Stimulated activated CD4-positive, alpha-beta T cell treated with anti-CD3 and anti-CD28 coated beads, Interleukin-12 subunit alpha, Interleukin-12 subunit beta, amount 100 ng/mL, for 4 hours (primary cell): Measurements from ENCODE around the gene ABCD1.

Experiments
- DNase-seq: peaks from one replicate; pipeline ENCODE4 v3.0.0-alpha.2; 2020

Gene ABCD1

DNA sequence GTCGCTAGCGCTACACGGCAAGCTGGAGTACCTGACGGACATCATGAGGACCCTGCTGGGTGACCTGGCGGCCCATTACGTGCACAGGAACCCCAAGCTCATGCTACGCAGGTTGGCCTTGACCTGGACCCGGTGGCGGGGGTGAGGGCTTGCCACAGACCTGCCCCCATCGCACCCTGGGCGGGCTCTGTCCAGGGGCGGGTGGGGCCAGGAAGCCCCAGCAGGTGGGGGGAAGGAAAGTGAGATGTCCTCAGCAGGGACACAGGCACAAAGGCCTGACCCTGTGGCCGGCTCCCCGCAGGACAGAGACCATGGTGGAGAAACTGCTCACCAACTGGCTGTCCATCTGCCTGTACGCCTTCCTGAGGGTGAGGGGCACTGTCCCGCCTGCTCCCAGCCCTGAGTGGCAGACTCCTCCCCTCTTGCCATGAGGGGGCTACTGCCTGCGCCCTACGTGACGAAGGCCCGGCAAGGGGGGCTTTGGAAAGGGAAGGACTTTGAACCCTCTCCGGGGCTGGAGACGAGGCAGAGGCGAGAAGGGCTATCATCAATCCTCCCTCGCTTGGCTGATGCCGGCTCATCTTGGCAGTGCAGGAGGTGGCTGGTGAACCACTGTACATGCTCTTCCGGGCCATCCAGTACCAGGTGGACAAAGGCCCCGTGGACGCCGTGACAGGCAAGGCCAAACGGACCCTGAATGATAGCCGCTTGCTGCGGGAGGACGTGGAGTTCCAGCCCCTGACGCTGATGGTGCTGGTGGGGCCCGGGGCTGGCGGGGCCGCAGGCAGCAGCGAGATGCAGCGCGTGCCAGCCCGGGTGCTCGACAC lies 50.9 kb downstream of the ABCD1 start:
- DNase-seq, result no peak

DNA sequence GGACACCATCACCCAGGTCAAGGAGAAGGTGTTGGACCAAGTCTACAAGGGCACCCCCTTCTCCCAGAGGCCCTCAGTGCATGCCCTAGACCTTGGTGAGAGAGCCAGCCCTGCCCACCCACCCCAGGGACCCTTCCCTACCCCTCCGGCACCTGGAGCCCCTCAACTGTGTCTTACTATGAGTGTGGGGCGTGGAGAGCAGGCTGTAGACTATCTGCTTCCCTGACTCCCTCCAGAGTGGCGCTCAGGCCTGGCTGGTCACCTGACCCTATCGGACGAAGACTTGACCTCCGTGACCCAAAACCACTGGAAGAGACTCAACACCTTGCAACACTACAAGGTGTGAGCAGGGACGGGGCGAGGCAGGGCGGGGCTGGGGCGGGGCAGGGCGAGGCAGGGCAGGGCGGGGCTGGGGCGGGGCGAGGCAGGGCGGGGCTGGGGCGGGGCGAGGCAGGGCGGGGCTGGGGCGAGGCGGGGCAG lies 51.5 kb downstream of the ABCD1 start:
- no peak for DNase-seq

DNA sequence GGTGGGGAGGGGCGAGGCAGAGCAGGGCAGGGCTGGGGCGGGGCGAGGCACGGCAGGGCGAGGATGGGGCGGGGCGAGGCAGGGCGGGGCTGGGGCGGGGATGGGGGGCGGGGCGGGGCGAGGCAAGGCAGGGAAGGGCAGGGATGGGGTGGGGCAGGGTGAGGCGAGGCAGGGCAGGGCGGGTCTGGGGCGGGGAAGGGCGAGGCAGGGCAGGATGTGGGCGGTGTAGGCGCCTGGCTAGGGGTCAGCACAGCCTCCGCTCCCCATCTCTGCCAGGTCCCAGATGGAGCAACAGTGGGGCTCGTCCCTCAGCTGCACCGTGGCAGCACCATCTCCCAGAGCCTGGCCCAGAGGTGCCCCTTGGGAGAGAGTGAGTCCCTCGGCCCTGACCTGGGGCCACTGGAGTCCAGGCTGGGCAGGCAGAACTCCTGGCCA lies 52.0 kb downstream of the ABCD1 start:
- DNase-seq, result no peak

DNA sequence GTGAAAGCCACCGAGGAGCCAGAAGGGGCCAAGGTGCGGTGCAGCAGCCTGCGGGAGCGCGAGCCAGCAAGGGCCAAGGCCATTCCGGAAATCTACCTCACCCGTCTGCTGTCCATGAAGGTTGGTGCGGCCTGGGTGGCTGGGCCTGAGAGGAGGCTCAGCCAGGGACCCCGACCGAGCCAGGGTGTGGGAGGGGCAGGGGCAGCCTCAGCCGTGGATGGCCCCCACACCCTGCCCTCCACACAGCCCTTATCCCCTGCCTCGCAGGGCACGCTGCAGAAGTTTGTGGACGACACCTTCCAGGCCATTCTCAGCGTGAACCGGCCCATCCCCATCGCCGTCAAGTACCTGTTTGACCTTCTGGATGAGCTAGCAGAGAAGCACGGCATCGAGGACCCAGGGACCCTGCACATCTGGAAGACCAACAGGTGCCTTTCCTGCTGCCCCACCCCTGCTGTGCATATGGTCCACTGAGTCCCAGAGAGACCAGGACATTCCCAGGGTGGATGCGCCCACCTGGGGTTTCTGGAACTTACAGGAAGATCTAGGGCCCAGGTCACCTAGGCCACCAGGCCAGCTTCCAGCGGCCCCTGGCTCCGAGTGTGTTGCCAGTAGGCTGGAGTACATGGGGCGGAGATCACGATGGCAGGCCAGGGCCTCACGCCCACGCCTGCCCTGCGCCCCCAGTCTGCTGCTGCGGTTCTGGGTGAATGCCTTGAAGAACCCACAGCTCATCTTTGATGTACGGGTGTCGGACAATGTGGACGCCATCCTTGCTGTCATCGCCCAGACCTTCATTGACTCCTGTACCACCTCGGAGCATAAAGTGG lies 52.8 kb downstream of the ABCD1 start:
- DNase-seq, result no peak

DNA sequence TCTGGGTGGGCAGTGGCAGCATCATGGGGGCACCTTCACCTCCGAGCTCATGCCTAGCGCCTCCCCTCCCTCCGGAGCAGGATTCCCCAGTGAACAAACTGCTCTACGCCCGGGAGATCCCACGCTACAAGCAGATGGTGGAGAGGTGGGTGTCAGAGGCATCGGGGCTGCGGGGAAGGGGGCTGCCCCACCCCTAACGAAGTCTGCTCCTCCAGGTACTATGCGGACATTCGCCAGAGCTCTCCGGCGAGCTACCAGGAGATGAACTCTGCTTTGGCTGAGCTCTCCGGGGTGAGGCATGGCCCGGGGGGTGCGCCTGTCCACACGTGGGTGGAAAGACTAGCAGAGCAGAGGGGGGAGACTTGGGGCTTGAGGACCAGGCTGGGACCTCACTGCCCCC lies 53.5 kb downstream of the ABCD1 start:
- DNase-seq, result no peak

DNA sequence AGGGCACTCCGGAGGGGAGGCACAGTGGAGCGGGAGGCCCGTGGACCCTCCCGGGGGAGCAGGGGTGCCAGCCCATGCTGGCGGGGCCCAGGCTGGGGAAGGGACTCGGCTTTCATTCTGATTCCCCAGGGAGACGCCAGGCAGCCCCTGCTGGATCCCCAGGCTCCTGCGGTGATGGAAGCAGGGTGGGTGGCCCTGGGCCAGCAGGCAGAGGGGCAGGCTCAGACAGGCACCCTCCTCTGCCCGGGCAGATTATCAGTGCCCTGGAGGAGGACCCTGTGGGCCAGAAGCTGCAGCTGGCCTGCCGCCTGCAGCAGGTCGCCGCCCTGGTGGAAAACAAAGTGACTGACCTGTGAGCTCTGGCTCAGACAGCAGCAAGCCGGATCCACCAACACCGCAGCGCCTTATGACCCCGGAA lies 54.0 kb downstream of the ABCD1 start:
- DNase-seq, result no peak

DNA sequence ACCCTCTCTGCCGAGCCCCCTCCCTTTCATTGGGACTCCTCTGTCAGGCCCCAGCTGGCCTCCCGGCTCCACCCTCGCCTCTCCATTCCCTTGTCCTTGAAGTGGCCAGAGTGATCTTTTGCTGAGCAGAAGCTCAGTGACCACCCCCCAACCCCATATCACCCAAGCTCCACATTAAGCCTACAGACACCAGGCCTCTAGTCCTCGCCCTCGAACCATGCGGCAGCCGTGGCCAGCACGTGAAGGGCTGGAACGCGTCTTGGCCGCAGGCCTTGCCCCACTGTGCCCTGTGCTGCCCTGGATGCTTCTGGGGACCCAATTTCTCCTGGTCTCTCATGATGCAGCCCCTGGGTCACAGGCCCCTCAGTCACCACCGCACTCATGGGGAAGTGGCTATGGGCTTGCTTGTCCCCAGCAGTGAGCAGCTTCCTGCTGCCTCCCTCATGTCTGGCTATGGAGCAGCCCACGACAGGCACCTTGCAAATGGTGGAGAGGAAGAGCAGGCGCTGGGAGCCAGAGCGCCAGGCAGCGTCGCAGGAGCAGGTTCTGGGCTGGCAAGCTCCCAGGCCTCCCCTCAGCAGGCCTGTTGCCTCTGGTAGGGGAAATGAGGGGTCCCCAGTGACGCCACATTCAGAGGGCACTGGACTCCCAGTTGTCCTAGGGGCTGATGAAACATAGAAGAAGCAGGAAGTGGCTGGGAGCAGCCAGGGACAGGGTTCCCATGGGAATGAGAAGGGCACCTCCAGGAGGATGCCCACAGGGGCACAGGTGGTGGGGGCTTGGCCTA lies 55.4 kb downstream of the ABCD1 start:
- no peak for DNase-seq

DNA sequence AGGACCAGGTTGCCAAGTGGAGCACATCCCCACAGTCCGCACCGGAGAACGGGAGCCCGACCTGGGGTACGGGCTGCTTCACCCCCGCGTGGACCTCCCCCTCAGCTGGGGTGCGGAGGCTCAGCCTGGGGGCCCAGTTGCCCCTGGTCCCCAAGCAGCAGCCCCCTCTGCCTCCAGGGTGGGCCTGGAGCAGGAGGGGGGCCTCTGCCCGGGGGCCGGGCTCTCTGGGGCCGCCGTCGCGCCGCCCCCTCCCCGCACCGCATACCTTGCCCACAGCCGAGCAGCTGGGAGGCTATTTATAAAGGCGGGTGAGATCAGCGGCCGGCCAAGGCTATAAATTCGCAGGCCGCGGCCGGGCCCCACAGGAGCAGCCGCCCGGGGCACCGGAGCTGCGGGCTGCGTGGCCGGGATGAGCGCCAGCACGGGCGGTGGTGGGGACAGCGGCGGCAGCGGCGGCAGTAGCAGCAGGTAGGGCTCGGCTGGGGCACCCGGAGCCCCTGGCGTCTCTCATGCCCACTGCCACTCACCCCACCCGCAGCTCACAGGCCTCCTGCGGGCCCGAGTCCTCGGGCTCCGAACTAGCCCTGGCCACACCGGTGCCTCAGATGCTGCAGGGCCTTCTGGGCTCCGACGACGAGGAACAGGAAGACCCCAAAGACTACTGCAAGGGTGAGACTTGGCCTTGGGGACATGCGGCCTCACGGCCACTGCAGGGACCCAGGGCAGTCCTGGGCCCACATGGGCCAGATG lies 56.2 kb downstream of the ABCD1 start, which contains the start of gene SRPK3:
Gene SRPK3 (plus strand): TSS at position 364 of the 750 bp plus-strand sequence. CDS start 46 bp downstream, at position 410.
- no peak for DNase-seq

DNA sequence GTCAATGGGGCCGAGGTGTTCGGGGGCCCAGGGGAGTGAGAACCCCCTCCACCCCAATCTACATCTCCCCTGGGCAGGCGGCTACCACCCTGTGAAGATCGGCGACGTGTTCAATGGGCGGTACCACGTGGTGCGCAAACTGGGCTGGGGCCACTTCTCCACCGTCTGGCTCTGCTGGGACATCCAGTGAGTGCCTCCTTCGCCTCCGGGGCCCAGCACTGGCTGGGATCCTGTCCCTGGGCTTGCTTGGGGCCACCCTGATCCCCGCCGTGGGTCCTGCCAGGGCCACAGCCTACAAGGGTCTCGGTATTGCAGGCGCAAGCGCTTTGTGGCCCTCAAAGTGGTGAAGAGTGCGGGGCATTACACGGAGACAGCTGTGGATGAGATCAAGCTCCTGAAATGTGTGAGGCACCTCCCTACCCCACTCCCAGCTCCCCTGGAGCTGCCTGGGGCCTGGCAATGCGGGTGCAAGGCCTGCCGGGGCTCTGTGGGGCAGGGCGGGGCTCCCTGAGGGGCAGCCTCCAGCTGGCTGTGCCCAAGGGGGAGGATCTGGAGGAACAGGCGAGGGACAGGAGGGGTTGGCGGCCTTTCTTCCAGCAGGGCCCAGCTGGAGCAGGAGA lies 56.9 kb downstream of the ABCD1 start:
- DNase-seq, result no peak

DNA sequence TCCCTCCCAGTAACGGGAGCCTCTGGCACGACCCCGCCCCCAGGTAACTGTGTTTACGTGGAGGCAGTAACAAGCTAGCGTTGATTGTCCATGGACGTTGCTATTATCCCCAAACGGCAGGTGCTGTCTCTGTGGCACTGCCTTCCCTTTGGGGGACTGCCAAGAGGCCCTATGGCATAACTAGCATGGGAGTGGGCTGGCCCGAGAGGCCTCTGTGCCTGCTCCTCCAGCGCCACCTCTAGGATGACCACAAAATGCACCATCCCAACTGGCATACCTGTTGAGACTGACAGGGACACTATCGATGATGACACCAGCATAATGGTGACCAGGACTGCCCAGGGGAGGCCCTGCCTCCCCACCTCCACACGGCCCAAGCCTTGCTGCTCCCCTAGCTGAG lies 57.7 kb downstream of the ABCD1 start:
- DNase-seq, result no peak

DNA sequence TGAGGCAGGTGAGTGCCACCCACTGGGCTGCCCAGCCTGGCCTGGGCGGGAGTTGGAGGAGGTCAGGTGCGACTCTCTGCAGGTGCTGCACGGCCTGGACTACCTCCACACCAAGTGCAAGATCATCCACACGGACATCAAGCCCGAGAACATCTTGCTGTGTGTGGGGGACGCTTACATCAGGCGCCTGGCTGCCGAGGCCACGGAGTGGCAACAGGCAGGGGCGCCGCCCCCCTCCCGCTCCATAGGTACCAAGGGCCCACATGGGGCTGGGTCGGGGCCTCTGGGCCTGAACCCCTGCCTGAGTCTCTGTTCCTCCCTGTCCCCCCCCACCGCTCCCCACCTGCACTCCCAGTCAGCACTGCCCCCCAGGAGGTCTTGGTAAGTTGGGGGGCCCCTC lies 58.2 kb downstream of the ABCD1 start:
- DNase-seq, result no peak

DNA sequence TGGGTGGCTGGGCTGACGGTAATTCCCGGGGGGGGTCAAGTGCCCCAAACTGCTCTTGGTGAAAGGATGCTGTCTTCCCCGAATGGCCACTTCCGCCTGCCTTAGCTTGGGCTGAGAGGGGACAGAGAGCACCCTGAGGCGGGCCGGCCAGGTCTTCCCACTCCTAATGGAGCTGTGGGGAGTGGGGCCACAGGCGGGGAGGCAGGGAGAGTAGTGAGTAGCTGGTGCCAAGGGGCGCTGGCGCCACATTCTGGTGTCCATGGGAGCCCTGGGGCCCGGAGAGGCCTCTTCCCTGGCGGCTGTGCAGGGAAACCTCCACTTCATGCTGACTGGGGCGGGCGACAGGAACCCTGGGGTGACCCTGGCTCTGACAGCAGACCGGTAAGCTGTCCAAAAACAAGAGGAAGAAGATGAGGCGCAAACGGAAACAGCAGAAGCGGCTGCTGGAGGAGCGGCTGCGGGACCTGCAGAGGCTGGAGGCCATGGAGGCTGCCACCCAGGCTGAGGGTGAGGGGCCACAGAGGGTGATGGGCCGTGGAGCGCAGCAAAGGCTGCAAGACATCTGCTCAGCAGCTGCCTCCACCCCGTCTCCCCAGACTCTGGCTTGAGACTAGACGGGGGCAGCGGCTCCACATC lies 58.8 kb downstream of the ABCD1 start:
- no peak for DNase-seq

DNA sequence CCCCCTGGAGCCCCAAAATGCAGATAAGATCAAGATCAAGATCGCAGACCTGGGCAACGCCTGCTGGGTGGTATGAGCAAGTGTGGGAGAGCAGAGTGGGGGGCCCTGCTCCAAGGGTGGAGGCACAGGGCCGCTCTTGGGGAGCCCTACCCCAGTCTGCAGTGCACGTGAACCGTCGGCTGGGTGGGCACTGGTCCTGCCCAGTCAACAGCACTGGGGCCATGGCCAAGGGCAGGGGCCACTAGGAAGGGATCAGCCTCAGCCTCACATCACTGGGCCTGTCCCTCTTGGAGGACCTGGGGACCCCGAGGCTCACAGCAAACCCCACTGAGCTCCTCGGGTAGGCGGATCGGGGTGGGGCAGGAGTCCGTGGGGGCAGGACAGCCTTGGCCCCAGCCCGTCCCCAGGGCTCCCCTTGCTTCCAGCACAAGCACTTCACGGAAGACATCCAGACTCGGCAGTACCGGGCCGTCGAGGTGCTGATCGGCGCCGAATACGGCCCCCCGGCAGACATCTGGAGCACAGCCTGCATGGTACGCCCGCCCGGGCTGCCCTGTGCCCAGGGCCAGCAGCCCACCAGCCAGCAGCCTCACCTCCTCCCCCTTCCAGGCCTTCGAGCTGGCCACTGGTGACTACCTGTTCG lies 59.8 kb downstream of the ABCD1 start:
- DNase-seq, result no peak

DNA sequence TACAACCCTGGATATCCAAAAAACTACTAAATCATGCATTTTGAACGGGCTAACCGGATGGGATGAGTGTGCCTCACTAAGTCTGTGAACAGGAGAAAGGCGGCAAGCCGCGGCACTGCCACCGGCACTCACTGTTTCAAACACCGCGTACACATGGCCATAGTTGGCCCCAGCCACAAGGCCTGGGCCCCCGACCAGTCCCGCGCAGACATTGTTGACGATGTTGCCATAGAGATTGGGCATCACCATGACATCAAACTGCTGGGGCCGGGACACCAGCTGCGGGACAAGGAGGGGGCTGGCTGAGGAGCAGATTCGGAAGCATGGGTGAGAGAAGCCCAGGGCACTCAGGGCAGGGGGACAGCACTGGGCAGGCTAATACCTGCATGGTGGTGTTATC lies 62.0 kb downstream of the ABCD1 start:
- DNase-seq, result no peak

DNA sequence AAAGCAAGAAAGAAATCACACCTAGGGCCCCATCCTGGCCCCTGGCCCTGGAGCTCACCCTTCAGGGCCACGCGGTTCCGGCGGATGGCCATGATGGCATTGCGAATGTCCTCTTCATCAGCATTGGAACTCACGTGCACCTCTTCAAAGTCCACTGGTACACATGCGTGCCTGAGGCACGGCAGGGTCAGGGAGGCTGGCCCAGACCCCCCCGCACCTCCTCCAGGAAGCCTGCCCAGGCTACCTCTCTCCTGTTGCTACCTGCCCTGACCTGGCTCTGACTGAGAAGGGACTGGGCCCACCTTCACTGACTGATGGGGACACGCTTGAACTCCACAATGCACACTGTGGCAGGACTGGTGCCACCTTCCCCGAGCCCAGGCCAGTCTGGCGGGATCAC lies 65.0 kb downstream of the ABCD1 start:
- DNase-seq, result no peak

DNA sequence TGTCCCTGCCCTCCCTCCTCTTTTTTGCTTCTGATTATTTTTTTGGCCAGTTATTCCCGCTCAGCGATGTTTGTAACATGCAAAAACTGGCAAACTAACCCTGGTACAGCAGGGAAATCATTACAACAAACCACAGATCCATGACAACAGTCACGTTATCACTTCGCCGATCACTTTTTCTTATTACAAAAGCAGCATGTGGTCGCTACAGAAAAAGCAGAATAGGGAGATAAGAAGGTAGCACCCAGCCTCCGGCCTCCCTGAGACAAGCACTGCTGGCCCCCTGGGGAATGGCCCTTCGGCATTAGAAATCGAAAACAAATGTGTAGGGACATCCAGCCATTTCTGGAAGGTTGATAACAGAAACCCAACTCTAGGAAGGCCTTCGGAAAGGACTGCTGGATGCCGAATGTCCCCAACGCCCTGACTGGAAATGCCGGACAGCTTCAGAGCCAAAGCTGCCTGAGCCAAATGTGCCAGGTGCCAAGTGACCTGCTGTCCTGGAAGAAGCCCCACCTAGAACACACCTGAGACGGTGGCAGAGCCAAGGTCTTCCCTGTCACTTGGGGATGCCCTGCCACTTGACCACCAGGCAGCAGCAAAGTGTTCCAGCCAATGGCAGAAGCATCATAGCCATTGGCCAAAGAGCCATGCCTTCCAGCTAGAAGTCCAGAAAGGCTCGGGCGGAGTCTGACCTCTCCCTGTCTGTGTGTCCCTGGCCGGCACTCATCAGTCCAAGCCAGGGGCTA lies 66.6 kb downstream of the ABCD1 start:
- no peak for DNase-seq

DNA sequence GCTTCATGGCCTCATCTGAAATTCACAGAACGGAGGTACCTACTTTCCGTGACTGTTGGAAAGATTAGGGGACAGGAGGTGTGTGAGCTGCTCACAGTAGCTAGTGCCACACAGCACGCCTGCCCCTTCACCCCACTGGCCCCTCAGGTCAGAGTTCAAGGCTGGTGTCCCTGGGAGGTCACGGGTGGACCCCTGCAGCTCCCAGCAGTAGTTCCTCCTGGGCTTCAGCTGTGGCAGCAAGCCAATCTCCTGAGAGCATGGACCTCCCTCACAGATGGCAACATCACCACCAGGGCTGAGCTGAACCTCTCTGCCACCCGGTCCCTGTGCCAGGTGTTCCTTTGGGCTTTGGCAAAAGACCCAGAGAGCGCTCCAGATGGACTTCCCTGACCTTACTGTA lies 67.7 kb downstream of the ABCD1 start:
- DNase-seq, result no peak

DNA sequence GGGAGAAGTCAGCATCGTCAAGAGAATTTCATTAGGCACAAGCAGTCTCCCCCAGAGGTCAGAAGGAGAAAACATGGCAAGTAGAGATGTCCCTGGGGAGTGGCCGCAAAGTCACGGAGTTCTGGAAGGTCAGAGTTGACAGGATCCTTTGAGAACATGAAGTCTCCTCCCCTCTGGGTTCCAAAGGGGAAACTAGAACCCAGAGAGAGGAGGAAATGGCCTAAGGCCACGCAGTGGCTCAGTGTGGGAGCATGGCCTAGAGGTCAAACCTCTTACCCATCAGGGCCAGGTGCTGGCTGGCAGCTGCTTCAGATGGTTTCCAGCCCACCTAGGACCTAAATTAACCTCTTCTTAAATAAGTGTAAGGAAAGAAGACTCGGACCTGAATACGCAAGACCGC lies 68.6 kb downstream of the ABCD1 start:
- DNase-seq, result no peak
